Loucy (cell line): ENCODE results near the gene RNF11.
"Not testable (repeated sequence)": the region's sequence is repeated elsewhere in the genome, so short reads cannot be mapped to it uniquely, and the experiment has no call there.

Source experiments
- H2AFZ ChIP-seq: fragments of 200-600 bp; sonication (generic); 2 replicates; pipeline ENCODE4 v1.6.0; 2016; ENCODE audit warnings: antibody characterized with exemption, mild to moderate bottlenecking, low read length, moderate library complexity
- H3F3A ChIP-seq: fragments of 200-600 bp; 2 replicates; pipeline ENCODE4 v1.6.0; 2016; ENCODE audit warnings: antibody characterized with exemption, low read depth, mild to moderate bottlenecking
- H3K27me3 ChIP-seq: fragments of 200-600 bp; sonication (generic); 2 replicates; pipeline ENCODE4 v1.6.1; 2014; ENCODE audit warnings: low read length, mild to moderate bottlenecking; ENCODE audit not compliant: insufficient read depth, poor library complexity, severe bottlenecking
- H3K36me3 ChIP-seq: fragments of 200-600 bp; sonication (generic); 2 replicates; pipeline ENCODE4 v1.6.1; 2016; ENCODE audit warnings: low read length; ENCODE audit not compliant: insufficient read depth
- H3K4me1 ChIP-seq: fragments of 200-600 bp; sonication (generic); 2 replicates; pipeline ENCODE4 v1.5.1; 2014; ENCODE audit warnings: low read length, mild to moderate bottlenecking; ENCODE audit not compliant: insufficient read depth, poor library complexity, severe bottlenecking
- H3K4me2 ChIP-seq: fragments of 200-600 bp; sonication (generic); 2 replicates; pipeline ENCODE4 v1.6.0; 2014; ENCODE audit warnings: antibody characterized with exemption, low read length, low read depth, mild to moderate bottlenecking; ENCODE audit not compliant: poor library complexity, severe bottlenecking
- H3K4me3 ChIP-seq: fragments of 200-600 bp; sonication (generic); 2 replicates; pipeline ENCODE4 v1.5.1; 2014; ENCODE audit warnings: low read length, mild to moderate bottlenecking, mixed read lengths; ENCODE audit not compliant: poor library complexity, severe bottlenecking
- H3K79me2 ChIP-seq: fragments of 200-600 bp; sonication (generic); 2 replicates; pipeline ENCODE4 v1.6.1; 2014; ENCODE audit warnings: low read length; ENCODE audit not compliant: insufficient read depth
- H3K9ac ChIP-seq: fragments of 200-600 bp; sonication (generic); 2 replicates; pipeline ENCODE4 v1.6.0; 2014; ENCODE audit warnings: mild to moderate bottlenecking, low read depth, low read length, moderate library complexity; ENCODE audit not compliant: poor library complexity, severe bottlenecking
- H3K9me2 ChIP-seq: fragments of 200-600 bp; sonication (generic); replicated peaks from 2 replicates; pipeline ENCODE4 v1.6.1; 2016; ENCODE audit warnings: low read depth, low read length, mixed read lengths
- H3K9me3 ChIP-seq: fragments of 200-600 bp; sonication (generic); 2 replicates; pipeline ENCODE4 v1.6.1; 2014; ENCODE audit warnings: mild to moderate bottlenecking, antibody characterized with exemption, low read length, low read depth; ENCODE audit not compliant: insufficient read depth
- H4K20me1 ChIP-seq: fragments of 200-600 bp; sonication (generic); 2 replicates; pipeline ENCODE4 v1.6.0; 2014; ENCODE audit warnings: antibody characterized with exemption, low read length, mild to moderate bottlenecking; ENCODE audit not compliant: insufficient read depth, poor library complexity, severe bottlenecking
- CTCF ChIP-seq: fragments of 200-600 bp; sonication (generic); conservative IDR thresholded peaks from 2 replicates; pipeline ENCODE4 v1.5.1; 2014; ENCODE audit warnings: mild to moderate bottlenecking, antibody characterized with exemption, low read length
- EZH2phosphoT487 ChIP-seq: fragments of 200-600 bp; IDR thresholded peaks from 2 replicates; pipeline ENCODE4 v1.6.1; 2018; ENCODE audit warnings: antibody characterized with exemption, mild to moderate bottlenecking, moderate library complexity, borderline replicate concordance

RNF11 gene

GRCh38 chr1:51224255-51224654, 11.8 kb upstream of the RNF11 start:
- H3K4me3 ChIP-seq: no peak overlapping the region
- H3K36me3 ChIP-seq: no peaks in the 10 kb centered on the region
- no peaks in the 10 kb centered on the region for H3K9me3 ChIP-seq
- no peak for TF ChIP-seq EZH2phosphoT487
- H3K27me3 ChIP-seq: no peaks in the 10 kb centered on the region
- H4K20me1 ChIP-seq: no peaks in the 10 kb centered on the region
- no peaks in the 10 kb centered on the region for H3K9me2 ChIP-seq
- H2AFZ ChIP-seq: no peak overlapping the region
- no peak overlapping the region for H3K9ac ChIP-seq
- H3F3A ChIP-seq: peaks cover 6% of the 10 kb centered on the region; the same call in 1 of the 2 replicates
- H3K79me2 ChIP-seq: no peaks in the 10 kb centered on the region
- peaks cover 8% of the 10 kb centered on the region for H3K4me1 ChIP-seq
- no peak overlapping the region for H3K4me2 ChIP-seq

- H3F3A ChIP-seq, H4K20me1 ChIP-seq, H3K27me3 ChIP-seq, H3K4me1 ChIP-seq, H3K36me3 ChIP-seq, H3K79me2 ChIP-seq, H3K9me3 ChIP-seq, H2AFZ ChIP-seq, H3K4me3 ChIP-seq, H3K4me2 ChIP-seq, H3K9me2 ChIP-seq, H3K9ac ChIP-seq: not testable (repeated sequence)
Measured at GRCh38 chr1:51227231-51227960, 8.7 kb upstream of the RNF11 start.

GRCh38 chr1:51228471-51228870, 7.6 kb upstream of the RNF11 start:
- H4K20me1 ChIP-seq, H3K4me3 ChIP-seq, H2AFZ ChIP-seq, H3K9ac ChIP-seq, H3K27me3 ChIP-seq, H3F3A ChIP-seq, H3K4me2 ChIP-seq, H3K4me1 ChIP-seq, H3K9me2 ChIP-seq, H3K36me3 ChIP-seq, H3K79me2 ChIP-seq, H3K9me3 ChIP-seq: not testable (repeated sequence)

- H3K4me3 ChIP-seq: no peak overlapping the region
- no peak for TF ChIP-seq CTCF
- TF ChIP-seq EZH2phosphoT487: no peak
- no peak overlapping the region for H2AFZ ChIP-seq
- no peaks in the 10 kb centered on the region for H4K20me1 ChIP-seq
- H3K9me2 ChIP-seq: no peaks in the 10 kb centered on the region
- no peaks in the 10 kb centered on the region for H3K27me3 ChIP-seq
- H3K4me2 ChIP-seq: no peak overlapping the region
- no peaks in the 10 kb centered on the region for H3K36me3 ChIP-seq
- H3F3A ChIP-seq: no peaks in the 10 kb centered on the region
- 0 out of 2 replicates have a peak, but pooled peaks cover under 1% of the 10 kb centered on the region for H3K79me2 ChIP-seq
- peaks cover 11% of the 10 kb centered on the region for H3K4me1 ChIP-seq
- H3K9me3 ChIP-seq: no peaks in the 10 kb centered on the region
- no peak overlapping the region for H3K9ac ChIP-seq
Measured at GRCh38 chr1:51230501-51231078, 5.5 kb upstream of the RNF11 start.
